Astrocyte (in vitro differentiated cells and primary cell): ENCODE results near the gene ATL3.

Experiments
- CTCF ChIP-seq: IDR thresholded peaks from 2 replicates; pipeline ENCODE4 v1.5.1; 2011; ENCODE audit warnings: low read depth, mild to moderate bottlenecking, inconsistent platforms, low read length, moderate library complexity; ENCODE audit not compliant: insufficient read depth
- EZH2 ChIP-seq: IDR thresholded peaks from 2 replicates; pipeline ENCODE4 v1.6.1; 2012; ENCODE audit warnings: mild to moderate bottlenecking, low read length, inconsistent platforms; ENCODE audit not compliant: insufficient read depth

- TF ChIP-seq CTCF (no peak), EZH2 (no peak)
These were observed 72.6 kb downstream of the ATL3 start for GRCh38 chr11:63598556-63598955.
